ENCODE data around the gene FOXK1.
"Not testable (repeated sequence)": the region's sequence is repeated elsewhere in the genome, so short reads cannot be mapped to it uniquely, and the experiment has no call there.

The FOXK1 gene

DNA sequence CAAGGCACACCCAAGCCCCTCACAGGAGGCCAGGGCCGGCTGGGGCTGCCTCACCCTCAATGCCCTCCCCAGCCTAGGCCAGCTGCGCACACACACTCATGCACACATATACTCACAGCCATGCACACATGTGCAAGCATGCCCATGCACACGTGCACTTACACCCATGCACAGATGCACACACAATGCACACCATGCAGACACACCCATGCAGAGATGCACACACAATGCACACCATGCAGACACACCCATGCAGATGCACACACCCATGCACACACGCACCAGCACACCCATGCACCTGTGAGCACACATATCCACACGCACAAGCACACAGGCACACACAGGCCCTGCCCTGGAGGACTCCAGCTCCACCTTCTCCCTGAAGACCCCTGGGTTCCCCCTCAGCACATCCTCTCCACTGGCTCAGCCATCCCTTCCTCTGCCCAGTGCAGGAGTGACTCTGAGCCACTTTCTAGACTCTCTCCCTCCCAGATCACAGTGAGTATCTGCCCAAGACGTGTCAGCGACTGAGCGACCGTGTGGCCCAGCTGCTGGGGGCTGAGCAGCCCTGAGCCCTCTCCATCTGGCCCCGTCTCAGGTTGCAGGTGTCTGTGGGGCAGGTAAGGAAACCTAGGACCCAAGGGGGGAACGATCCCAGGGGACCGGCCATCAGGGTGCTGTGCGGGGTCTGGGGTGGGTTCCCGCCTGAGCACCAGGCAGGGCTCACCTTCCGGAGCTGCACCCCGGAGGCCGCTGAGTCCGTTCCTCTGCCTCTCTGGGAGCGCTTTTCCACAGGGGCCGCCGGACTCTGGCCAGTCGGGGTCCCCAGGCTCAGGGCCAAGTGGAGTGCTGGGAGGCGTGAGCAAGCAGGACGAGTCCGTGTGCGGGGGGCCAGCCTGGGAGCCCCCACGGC is 119.1 kb downstream of the FOXK1 start:
- DNase-seq (ENCODE audit: low read depth in 2 of 2), result no peak

DNA sequence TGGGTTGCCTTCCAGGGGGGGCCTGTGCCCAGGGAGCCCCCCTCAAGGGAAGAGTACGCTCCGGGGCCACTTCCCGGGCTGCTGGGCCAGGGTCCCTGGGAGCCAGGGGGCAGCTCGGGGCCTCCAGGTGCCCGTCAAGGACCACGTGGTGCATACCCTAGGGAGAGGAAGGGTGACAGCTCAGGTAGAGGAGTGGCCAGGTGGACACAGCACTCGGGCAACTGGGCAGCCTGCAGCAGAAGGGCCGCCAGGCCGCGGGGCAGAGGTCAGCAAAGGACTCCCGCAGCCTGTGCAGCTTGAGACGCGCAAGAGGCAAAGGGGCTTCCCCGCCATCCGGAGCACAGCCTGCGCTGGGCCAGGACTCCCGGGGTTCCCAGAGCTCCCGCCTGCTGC is 119.7 kb downstream of the FOXK1 start:
- no peak for DNase-seq (ENCODE audit: low read depth in 2 of 2)

DNA sequence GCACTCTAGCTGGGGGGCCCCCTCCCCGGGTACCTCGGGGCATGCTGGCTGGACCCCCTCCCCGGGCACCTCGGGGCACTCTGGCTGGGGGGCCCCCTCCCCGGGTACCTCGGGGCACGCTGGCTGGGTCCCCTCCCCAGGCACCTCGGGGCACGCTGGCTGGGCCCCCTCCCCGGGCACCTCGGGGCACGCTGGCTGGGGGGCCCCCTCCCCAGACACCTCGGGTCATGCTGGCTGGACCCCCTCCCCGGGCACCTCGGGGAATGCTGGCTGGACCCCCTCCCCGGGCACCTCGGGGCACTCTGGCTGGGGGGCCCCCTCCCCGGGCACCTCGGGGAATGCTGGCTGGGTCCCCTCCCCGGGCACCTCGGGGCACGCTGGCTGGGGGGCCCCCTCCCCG is 120.5 kb downstream of the FOXK1 start:
- not testable (repeated sequence) for DNase-seq (ENCODE audit: low read depth in 2 of 2)

DNA sequence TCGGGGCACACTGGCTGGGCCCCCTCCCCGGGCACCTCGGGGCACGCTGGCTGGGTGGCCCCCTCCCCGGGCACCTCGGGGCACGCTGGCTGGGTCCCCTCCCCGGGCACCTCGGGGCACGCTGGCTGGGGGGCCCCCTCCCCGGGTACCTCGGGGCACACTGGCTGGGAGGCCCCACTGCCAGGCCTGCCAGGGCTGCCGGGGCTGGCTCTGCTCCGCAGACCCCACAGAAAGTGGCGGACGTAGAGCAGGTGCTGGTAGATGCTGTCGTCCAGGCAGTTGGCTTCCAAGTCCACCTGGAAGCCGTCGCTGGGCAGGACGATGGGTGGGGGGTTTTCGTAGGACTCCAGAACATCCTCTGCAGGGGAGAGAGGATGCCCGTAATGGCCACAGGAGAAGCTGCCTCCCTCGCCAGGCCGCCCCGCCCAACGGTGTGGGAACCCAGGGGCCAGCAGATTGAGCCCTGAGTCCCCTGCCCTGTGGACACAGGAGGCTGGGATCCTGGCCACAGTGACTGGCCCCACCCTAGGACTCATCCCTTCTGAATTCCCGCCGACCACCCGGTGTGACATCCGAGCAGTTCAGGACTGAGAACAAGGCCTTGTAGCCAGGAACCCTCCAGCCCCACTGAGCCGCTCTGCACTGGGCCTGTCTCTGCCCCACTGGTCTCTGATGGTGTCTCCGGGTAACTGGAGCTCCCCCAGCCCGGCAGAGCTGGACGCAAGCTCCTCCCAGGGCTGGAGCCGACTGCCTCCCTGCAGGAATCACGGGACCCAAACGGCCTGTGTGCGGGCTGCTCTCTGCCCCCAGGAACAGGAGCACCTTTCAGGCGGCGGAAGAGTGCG is 121.5 kb downstream of the FOXK1 start:
- no peak for DNase-seq (ENCODE audit: low read depth in 2 of 2)

DNA sequence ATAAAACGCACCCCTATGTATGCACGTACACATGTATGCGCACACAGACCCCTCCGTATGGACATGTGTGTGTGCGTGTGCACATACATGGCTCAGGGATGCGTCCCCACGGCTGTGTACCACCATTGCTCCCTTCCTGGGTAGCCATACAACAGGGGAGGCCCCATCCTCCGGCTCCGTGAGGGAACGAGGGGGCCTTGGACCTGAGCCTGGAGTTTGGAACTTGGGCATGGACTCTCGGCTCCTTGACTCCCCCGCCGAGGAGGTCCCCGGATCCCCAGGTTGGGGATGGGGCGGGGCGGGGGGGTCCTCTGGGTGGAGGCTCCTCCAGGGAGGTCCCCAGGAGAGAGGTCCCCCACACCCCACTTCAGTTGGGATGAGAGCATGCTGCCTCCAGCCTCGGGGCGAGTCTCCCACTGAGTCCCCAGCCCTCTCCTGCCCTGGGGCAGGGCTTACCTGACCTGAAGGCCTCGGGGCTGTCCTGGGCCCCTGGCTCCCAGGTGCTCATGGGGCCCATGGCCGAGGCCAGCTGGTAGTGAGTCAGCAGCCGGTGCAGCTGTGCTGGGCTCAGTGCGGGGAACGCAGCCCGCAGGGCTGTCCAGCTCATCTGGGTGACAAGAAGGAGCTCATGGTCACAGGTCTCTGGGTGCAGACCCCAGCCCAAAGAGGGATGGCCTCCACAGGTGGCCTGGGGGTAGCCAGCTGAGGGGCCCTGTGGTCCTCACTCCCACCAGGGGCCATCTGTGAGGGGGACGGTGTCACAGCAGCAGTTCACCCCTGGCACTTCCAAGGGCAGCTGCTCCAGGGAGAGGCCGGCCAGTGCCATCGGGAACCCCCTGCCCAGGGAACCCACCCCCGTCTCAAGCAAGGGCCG is 123.3 kb downstream of the FOXK1 start:
- DNase-seq (ENCODE audit: low read depth in 2 of 2), result no peak

DNA sequence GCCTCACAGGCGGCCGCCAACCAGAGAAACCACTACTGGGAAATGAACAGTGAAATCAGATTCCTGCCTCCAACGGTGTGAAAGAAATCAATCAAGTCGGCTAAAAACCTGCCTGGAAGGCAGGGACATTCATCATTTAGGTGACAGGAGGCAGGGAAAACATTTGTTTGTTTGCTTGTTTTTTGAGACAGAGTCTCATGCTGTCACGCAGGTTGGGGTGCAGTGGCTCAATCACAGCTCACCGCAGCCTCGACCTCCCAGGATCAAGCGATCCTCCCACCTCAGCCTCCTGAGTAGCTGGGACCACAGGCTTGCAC is 123.8 kb downstream of the FOXK1 start:
- DNase-seq (ENCODE audit: low read depth in 2 of 2), result no peak

DNA sequence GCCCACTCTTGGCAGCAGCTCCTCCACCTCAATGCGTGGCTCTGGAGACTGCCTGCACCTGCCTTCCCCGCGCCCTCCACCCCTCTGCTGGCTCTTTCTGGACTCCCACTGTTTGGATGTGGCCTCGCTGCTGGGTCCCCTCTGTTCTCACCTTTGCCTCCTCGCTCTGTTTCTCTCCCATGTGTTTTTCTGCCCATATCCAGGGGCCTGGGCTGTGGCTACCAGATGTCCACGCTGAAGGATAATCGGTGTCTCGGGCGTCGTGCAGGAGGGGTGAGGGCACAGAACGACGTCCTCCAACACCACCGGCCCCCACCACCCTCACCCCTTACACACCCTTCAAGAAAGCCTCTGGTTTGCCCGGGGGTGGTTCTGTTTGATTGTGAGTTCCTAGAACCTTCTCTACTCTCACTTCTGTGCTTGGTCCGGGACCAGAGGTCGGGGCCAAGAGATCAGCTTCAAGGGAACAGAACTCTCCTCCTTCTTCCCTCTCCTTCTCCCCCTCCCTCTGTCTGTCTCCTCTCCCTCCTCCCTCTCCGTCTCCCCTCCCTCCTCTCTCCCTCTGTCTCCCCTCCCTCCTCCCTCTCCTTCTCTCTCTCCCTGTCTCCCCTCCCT is 125.0 kb downstream of the FOXK1 start:
- DNase-seq (ENCODE audit: low read depth in 2 of 2), result no peak

DNA sequence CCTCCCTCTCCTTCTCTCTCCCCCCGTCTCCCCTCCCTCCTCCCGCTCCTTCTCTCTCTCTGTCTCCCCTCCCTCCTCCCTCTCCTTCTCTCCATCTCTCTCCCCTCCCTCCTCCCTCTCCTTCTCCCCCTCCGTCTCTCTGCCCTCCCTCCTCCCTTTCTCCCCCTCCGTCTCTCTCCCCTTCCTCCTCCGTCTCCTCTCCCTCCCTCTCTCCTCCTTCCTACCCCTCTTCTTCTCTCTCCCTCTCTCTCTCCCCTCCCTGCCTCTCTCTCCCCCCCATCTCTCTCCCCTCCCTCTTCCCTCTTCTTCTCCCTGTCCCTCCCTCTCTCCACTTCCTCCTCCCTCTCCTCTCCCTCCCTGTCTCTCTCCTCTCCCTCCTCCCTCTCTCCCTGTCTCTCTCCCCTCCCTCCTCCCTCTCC is 125.5 kb downstream of the FOXK1 start:
- DNase-seq (ENCODE audit: low read depth in 2 of 2), result no peak

DNA sequence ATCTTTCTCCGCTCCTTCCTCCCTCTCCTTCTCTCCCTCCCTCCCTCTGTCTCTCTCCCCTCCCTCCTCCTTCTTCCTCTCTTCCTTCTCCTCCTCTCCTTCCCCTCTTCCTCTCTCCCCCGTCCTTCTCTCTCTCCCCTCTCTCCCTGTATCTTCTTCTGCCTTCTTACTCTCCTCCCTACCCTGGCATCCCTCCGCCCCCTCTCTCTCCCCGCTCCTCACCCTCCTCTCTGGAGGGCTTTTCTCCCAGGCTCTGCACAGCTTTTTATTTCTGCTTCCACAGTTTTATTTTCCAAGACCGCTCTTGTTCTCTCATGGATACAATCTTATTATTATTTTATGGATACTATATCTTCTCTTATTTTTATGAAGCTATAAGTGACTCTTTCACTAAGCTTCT is 125.9 kb downstream of the FOXK1 start:
- DNase-seq (ENCODE audit: low read depth in 2 of 2), result no peak

DNA sequence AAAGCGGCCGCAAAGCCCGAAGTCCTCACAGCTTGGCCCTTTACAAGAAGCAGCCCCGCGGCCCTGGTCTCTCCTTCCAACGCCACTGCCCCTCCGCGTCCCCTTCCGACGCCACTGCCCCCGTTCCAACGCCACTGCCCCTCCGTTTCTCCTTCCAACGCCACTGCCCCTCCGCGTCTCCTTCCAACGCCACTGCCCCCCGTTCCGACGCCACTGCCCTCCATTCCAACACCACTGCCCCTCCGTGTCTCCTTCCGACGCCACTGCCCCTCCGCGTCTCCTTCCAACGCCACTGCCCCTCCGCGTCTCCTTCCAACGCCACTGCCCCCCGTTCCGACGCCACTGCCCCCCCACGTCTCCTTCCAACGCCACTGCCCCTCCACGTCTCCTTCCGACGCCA is 126.5 kb downstream of the FOXK1 start:
- DNase-seq (ENCODE audit: low read depth in 2 of 2), result no peak

DNA sequence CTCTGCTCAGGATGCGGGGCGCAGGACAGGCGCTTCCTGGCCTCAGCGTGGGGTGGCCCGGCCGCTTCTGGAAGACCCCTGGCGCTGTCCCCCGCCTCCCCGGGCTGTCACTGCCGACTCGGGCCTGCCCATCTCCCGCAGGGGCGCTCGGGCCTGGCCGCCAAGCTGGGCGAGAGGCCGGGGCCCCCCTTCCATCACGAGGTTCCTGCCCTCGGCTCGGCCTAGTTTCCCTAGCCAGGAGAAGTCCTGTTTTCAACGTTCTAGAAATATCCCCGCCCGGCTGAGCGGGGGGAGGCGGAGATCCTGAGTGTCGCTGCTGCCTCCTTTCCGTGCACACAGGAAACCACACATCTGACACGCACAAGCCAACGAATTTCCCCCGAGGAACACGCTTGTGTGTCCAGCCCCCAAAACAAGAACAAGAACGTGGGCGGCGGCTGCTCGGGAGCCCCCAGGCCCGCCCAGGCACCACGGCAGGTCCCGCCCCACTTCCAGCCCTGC is 127.0 kb downstream of the FOXK1 start:
- DNase-seq (ENCODE audit: low read depth in 2 of 2), result no peak

DNA sequence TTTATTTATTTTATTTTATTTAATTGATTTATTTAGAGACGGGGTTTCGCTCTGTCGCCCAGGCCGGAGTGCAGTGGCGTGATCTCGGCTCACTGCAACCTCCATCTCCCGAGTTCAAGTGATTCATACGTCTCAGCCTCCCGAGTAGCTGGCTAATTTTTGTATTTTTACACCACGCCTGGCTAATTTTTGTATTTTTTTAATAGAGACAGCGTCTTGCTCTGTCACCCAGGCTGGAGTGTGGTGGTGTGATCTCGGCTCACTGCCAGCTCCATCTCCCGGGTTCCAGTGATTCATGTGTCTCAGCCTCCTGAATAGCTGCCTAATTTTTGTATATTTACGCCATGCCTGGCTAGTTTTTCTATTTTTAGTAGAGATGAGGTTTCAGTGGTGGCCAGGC is 127.6 kb downstream of the FOXK1 start:
- DNase-seq (ENCODE audit: low read depth in 2 of 2), result no peak

DNA sequence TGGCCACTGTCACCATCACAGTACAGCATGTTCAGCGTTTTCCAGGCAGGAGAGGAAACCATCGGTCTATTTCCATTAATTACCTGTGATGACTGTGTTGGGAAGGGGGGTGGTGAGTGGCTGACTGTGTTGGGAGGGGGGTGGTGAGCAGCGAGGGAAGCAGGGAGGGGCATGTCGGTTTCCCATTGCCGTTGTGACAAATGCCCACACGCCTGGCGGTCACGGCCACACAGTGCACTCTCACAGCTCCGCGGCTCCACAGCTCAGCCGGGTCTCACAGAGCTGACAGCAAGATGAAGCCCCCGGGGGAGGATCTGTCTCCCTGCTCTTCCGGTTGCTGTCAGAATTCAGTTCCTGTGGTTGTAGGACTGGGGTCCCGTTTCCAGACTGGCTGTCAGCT is 132.3 kb downstream of the FOXK1 start:
- no peak for DNase-seq (ENCODE audit: low read depth in 2 of 2)

DNA sequence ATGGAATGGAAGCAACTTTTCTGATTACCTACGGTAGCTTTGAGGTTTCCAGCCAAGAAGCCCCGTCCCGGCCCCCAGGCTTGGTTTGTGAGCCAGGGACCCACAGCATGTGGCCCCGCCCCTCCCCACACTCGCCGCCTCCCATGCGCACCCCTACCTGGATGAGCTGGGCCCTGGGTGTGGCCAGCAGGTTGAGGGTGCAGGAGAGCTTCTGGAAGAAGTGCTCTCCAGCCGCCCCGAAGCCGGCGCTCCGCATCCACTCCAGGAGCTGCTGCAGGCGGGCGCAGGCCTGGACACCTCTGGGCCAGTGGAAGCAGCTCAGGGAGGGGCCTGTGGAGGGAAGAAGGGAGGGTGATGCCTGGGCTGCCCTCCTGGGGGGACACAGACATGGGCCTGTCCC is 133.0 kb downstream of the FOXK1 start:
- DNase-seq (ENCODE audit: low read depth in 2 of 2), result no peak

DNA sequence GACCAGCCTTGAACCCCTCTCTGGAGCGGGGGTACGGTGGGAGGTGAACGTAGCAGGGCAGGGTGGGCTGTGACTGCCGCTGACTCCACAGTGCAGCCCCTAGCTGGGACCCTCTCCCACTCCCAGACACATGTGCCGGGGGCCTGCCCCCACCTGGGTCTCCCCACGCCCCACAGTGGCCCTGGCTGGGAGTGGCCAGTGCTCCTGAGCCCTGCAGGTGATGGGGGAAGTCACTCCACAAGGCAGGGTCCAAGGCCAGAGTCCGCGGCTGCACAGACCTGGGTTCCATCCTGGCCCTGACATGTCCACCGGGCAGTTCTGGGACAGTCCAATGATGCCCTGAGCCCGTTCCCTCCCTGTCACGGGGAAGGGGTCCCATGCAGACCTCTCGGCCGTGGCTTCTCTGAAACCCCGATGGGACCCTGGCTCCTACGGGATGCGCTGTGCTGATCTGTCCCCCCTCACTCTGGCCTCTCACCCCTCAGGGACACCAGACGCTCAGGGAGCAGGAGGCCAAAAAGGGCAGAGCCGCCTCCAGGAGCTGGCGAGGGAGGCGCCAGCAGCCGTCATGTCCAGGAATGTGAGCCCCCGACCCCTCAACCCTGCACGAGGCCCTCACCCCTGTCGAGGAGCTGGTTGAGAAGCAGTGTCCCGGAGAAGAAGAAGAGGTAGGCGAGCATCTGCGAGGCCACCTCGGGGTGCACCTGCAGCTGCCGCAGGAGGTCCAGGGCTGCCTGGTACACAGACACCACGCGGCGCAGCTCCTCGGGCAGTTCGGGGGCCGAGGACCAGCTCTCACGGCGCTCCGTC is 133.7 kb downstream of the FOXK1 start:
- no peak for DNase-seq (ENCODE audit: low read depth in 2 of 2)

DNA sequence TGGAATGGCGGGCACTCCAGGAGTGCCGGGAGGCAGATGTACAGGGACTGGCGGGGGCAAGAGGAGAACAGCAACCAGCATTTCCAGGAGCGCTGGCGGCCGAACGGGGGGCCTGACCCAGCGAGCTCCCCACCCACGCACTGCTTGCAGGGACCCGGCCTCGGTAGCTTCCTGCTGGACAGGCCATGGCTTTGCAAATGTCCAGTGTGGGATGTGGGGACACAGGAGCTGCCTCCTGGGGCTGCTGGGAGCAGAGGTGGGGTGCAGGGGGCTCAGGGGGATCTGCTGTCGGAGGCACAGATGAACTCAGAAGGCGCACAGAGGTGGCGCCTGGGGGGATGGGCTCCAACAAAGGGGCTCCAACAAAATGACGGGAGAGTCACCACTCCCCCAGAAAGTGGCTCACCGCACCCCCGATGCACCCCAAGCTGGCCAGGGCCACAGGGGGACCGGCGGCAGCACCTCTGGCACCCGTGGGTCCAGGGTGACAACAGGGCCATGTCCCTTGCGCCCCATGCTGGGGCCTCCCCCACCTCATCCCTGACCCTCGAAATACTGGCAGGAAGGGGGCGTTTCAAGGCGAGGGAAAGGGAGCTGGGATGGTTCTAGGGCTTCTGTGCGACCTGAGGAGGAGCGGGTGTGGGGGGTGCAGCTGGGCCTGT is 134.5 kb downstream of the FOXK1 start:
- no peak for DNase-seq (ENCODE audit: low read depth in 2 of 2)

DNA sequence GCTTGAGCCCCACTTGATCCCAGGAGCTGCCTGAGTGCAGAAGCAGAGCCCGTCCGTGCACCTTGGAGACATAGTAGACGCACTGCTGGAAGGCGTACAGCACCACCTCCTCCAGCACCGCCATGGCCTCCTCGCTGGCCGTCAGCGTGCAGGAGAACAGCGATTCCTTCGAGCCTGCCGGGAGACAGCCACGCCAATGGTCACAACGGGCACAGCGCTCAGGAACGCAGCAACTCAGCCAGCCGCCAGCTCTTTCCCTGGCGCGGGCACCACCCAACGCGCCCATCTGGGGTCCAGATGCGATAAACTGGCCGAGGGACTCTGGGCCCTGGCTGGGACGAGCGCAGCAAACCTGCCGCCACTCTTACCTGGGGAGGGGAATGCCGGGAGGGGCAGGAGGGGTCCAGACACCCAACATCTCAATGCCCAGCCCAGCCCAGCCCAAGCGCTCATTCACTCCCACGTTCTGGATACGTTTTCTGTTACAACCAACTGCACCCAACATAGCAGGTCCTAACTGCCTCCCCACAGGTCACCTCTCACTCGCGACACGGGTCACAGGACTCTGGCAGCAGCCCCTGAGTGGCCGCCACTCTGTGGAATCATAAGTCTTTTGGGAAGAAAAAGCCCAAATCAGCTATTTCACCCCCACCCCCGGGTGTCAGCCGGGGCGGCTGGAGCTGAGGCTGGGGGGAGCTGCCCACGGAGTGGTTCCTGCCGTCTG is 135.2 kb downstream of the FOXK1 start:
- no peak for DNase-seq (ENCODE audit: low read depth in 2 of 2)

DNA sequence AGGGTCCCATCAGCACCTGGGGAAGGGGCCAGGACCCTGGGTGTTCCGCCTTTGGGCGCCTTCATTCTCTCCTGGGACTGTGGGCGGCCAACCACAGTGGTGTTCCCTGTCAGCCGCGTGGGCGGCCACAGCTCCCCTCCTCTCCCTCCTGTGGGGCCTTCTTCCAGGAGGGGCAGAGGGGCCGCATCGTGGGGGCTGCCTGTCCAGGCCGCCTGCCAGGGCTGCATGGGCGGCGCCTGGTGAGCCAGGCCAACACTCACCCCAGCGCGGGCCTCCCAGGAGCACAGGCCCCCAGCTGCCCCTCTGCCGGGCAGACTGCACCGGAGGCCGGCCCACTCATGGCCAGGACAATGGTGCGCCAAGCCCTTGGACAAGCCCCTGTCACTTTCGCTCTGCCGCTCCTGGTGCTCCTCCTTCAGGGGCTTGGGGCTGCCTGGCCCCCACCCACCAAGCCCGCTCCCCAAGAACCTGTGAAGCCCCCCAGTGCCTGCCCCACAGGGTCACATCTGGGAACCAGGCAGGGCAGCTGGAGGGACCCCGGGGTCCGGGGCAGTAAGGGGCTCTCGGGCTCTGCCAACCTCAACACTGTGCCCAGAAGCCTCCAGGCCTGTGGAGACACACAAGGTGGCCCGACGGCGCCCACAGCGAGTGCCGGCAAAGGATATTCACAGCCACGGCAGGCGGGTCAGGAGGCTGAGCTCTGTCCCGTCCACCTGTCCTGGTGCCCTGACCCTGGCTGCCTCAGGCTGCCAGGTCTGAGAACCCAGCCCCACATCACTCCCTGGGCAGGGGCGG is 136.1 kb downstream of the FOXK1 start:
- no peak for DNase-seq (ENCODE audit: low read depth in 2 of 2)
